H1 (cell line): Measurements from ENCODE around the gene SPAG16. TPM values are rescaled to one million over a fixed set of nuclear protein-coding genes. Genes with fewer than 3 reads are reported as not detected.

Experiments used
- BACH1 ChIP-seq: IDR thresholded peaks from 2 replicates; pipeline ENCODE4 v1.6.1; 2012; ENCODE audit warnings: low read length, improper control_type of control experiment
- BRCA1 ChIP-seq: IDR thresholded peaks from 2 replicates; pipeline ENCODE4 v1.6.1; 2012; ENCODE audit warnings: low read depth, low read length, improper control_type of control experiment
- CBX5 ChIP-seq: fragments of 300-800, 300-1000 bp; sonication (generic); IDR thresholded peaks from 2 replicates; pipeline ENCODE4 v1.7.1; 2016; ENCODE audit warnings: antibody characterized with exemption, low read length, low read depth
- CHD2 ChIP-seq: IDR thresholded peaks from 2 replicates; pipeline ENCODE4 v1.6.1; 2012; ENCODE audit warnings: low read length, improper control_type of control experiment
- CREB1 ChIP-seq: IDR thresholded peaks from 2 replicates; pipeline ENCODE4 v1.6.1; 2012; ENCODE audit warnings: inconsistent platforms
- EZH2 ChIP-seq: fragments of 200-600 bp; sonication (generic); IDR thresholded peaks from 2 replicates; pipeline ENCODE4 v1.7.1; 2012; ENCODE audit warnings: low read depth, mild to moderate bottlenecking, moderate library complexity, low read length, inconsistent platforms; ENCODE audit not compliant: severe bottlenecking
- HDAC2 ChIP-seq, 2 experiments: fragments of 300-600 bp in 1 of 2; sonication (generic) in 1 of 2; IDR thresholded peaks; 2 replicates each; pipeline ENCODE4 v1.6.1; 2011 to 2012; ENCODE audit warnings: low read depth in 2 of 2, low read length in 2 of 2, mild to moderate bottlenecking in 2 of 2, moderate library complexity in 2 of 2, borderline replicate concordance in 1 of 2, inconsistent platforms in 1 of 2
- KDM5A ChIP-seq: fragments of 200-600 bp; IDR thresholded peaks from 2 replicates; pipeline ENCODE4 v1.7.1; 2012; ENCODE audit warnings: mild to moderate bottlenecking, low read length, inconsistent platforms, mixed read lengths
- PHF8 ChIP-seq: fragments of 200-600 bp; sonication (generic); conservative IDR thresholded peaks from 2 replicates; pipeline ENCODE4 v1.7.1; 2012; ENCODE audit warnings: low read depth, mild to moderate bottlenecking, inconsistent platforms, low read length, moderate library complexity
- POLR2A ChIP-seq, 2 experiments: IDR thresholded peaks; 1 replicate in 1 of 2; 2 replicates in 1 of 2; pipeline ENCODE4 v1.6.1; 2011; ENCODE audit warnings: low read depth in 2 of 2, low read length in 2 of 2, mild to moderate bottlenecking in 2 of 2; ENCODE audit errors: control extremely low read depth in 1 of 2
- POLR2AphosphoS5 ChIP-seq: IDR thresholded peaks from 2 replicates; pipeline ENCODE4 v1.6.1; 2011; ENCODE audit warnings: low read depth, low read length
- RAD21 ChIP-seq, 2 experiments: IDR thresholded peaks in 1 of 2; conservative IDR thresholded peaks in 1 of 2; 2 replicates each; pipeline ENCODE4 v1.6.1; 2011; ENCODE audit warnings: low read depth in 2 of 2, low read length in 2 of 2, improper control_type of control experiment in 1 of 2, inconsistent platforms in 1 of 2, mild to moderate bottlenecking in 1 of 2, moderate library complexity in 1 of 2
- RBBP5 ChIP-seq: IDR thresholded peaks from 2 replicates; pipeline ENCODE4 v1.7.1; 2012; ENCODE audit warnings: low read depth, mild to moderate bottlenecking, inconsistent platforms, low read length, moderate library complexity, borderline replicate concordance
- RFX5 ChIP-seq: IDR thresholded peaks from 2 replicates; pipeline ENCODE4 v1.6.1; 2011; ENCODE audit warnings: low read depth, low read length, improper control_type of control experiment, borderline replicate concordance
- RNF2 ChIP-seq: fragments of 200-900, 300-1000 bp; sonication (generic); IDR thresholded peaks from 2 replicates; pipeline ENCODE4 v1.7.1; 2016; ENCODE audit warnings: borderline replicate concordance, low read depth, mild to moderate bottlenecking, antibody characterized with exemption, low read length; ENCODE audit not compliant: poor library complexity, severe bottlenecking; ENCODE audit errors: missing control alignments
- SAP30 ChIP-seq: fragments of 300-600 bp; sonication (generic); IDR thresholded peaks from 2 replicates; pipeline ENCODE4 v1.7.1; 2012; ENCODE audit warnings: low read length, moderate library complexity, mild to moderate bottlenecking, inconsistent platforms; ENCODE audit not compliant: insufficient read depth, insufficient replicate concordance
- SIN3A ChIP-seq, 2 experiments: IDR thresholded peaks in 1 of 2; conservative IDR thresholded peaks in 1 of 2; 2 replicates each; pipeline ENCODE4 v1.6.1; 2011 to 2012; ENCODE audit warnings: low read length in 2 of 2, improper control_type of control experiment in 1 of 2, low read depth in 1 of 2, mild to moderate bottlenecking in 1 of 2
- TAF1 ChIP-seq: IDR thresholded peaks from 2 replicates; pipeline ENCODE4 v1.6.1; 2011; ENCODE audit warnings: mild to moderate bottlenecking, low read depth, low read length
- TBP ChIP-seq: IDR thresholded peaks from 2 replicates; pipeline ENCODE4 v1.6.1; 2011; ENCODE audit warnings: low read depth, low read length, improper control_type of control experiment
- YY1 ChIP-seq: IDR thresholded peaks from 2 replicates; pipeline ENCODE4 v1.6.1; 2011; ENCODE audit warnings: low read depth, mild to moderate bottlenecking, low read length
- polyA plus RNA-seq, 7 experiments: library from polyadenylated mRNA; depleted of rRNA in 3 of 7; stranded (reverse) in 5 of 7; unstranded in 2 of 7; fragments of >200 nt in 5 of 7; fragments of 200-250 nt in 2 of 7; gene quantifications; 1 replicate in 5 of 7; 2 replicates in 1 of 7; 4 replicates in 1 of 7; pipeline versions ENCODE4 v1.2.1 to v1.2.3, GENCODE V29; 2011 to 2013; ENCODE audit warnings: missing spikeins in 2 of 7, mixed read lengths in 2 of 7
- total RNA-seq: library from RNA; stranded (reverse); fragmentation: NEBNext Ultra II Directional; extraction: Animal tissue kit (Norgen Biotek cat#: 25700); gene quantifications from 2 replicates; pipeline ENCODE4 v1.2.1, GENCODE V29; 2021
- TF ChIP-seq, protein P1 (sequence below): IDR thresholded peaks from 2 replicates; pipeline ENCODE4 v1.6.1; 2011; ENCODE audit warnings: low read length, improper control_type of control experiment

The SPAG16 gene
- total and polyA plus RNA-seq, 2 of the 8 experiments (the other 6 are each of a cell fraction or from before 2014, with no cell fraction given): 6.0 to 14.9 TPM

DNA sequence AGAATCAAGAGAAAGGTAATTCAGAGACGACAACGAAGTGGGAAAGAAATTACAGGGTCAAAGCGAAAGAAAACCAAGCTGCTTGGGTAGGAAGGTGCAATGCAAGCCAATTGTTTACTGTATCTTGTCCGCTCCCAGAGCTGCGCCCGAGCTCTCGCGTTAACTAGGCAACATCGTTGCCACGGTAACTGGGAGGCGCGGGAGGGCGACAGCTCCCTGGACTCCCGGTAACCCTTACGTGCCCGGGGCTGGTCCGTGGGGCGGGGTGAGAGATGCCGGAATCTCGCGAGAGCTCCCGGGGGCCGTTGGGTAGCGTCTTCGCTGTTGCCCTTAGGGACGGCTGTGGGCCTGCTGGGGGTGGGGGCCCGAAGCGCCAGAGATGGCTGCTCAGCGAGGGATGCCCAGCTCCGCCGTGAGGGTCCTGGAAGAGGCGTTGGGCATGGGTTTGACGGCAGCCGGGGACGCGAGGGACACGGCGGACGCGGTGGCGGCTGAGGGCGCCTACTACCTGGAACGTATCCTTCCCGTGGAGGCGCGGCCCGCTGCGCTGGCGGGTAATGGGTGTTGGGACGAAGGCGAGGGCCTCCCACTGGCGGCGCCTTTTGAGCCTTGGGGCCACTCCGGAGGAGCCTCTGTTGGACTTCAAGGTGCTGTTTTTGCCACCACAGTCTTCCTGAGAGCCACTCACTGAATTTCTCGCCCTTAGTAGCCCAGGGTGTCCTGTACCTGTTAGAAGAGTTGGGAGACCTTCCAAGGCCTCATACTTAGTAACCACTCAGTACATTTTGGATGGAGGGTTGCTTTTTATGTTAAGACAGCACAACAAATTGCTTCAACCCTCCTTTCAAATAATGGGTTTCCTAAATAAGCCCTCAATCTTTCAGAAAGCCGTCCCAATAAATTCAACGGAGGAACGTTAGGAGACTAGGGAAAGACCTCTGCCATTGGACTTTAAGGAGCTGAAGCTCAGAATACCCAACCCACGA is at the start of gene SPAG16 (continued):
- TF ChIP-seq, protein P1, sequence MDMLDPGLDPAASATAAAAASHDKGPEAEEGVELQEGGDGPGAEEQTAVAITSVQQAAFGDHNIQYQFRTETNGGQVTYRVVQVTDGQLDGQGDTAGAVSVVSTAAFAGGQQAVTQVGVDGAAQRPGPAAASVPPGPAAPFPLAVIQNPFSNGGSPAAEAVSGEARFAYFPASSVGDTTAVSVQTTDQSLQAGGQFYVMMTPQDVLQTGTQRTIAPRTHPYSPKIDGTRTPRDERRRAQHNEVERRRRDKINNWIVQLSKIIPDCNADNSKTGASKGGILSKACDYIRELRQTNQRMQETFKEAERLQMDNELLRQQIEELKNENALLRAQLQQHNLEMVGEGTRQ: no peak
- TF ChIP-seq CHD2 (peak; percentile 99), CREB1 (peak; percentile 40), POLR2AphosphoS5 (peak; percentile 79), PHF8 (peak; percentile 85), SIN3A (conservative IDR thresholded peaks at IDR 0.05 in 1 of 2, IDR thresholded peaks at IDR 0.05 in 1 of 2; ENCODE audit: low read depth in 1 of 2, low read length in 2 of 2) (peak; percentile 67 to 90; a peak in 3 of 4 replicates), CBX5 (no peak), YY1 (0 out of 2 replicates have a peak, but pooled peaks have one; percentile 67), RNF2 (no peak), KDM5A (no peak), BACH1 (no peak), HDAC2 (IDR thresholded peaks at IDR 0.05; ENCODE audit: borderline replicate concordance in 1 of 2, low read depth in 2 of 2, low read length in 2 of 2) (0 out of 4 replicates have a peak, but pooled peaks of 1 of the 2 experiments have one; percentile 31), SAP30 (no peak), RBBP5 (peak; percentile 81), RAD21 (IDR thresholded peaks at IDR 0.05 in 1 of 2, conservative IDR thresholded peaks at IDR 0.05 in 1 of 2; ENCODE audit: low read depth in 2 of 2, low read length in 2 of 2) (0 out of 4 replicates have a peak, but pooled peaks of 1 of the 2 experiments have one; percentile 1), RFX5 (no peak), EZH2 (no peak), POLR2A (IDR thresholded peaks at IDR 0.05; ENCODE audit: control extremely low read depth in 1 of 2, low read depth in 2 of 2, low read length in 2 of 2) (peak; percentile 45 to 82), TBP (peak; percentile 65), TAF1 (peak; percentile 84), BRCA1 (peak; percentile 93)
